Measurements from ENCODE around the gene GNAQ.
"Not testable (repeated sequence)": the region's sequence is repeated elsewhere in the genome, so short reads cannot be mapped to it uniquely, and the experiment has no call there.

GNAQ gene

DNA sequence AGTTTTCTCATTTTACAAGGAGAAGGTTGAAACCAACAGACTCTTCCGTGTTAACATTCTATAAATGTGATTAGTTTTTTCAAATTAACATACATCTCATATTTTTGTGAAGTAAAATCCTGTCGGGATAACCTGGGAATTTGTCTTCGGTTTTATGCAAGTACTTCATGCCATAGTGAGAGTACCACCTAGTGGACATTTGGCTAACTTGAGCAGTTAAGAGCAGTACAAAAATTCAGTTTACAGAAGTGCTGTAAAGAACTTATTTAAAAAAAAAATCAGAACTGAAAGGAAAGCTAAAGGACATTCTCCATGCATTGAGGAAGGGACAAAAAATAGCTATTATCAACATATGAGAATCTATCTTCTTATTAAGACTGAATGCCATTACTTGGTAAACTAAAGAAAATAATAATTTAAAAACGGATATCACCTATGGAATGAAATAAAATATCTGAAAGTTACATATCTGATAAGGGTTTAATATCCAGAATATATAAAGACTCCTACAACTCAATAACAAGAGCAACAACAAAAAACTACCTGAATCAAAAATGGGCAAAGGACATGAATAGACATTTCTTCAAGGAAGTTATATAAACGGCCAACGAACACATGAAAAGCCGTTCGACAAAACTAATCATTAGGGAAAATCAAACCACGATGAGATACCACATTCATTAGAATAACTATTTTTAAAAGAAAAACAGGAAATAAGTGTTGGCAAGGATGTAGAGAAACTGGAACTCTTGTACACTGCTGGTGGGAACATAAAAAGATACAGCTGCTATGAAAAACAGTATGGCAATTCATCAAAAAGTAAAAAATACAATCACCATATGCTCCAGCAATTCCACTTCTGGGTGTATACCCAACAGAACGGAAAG is 266.5 kb downstream of the GNAQ start:
- peak in 1 of 3 experiments; percentile 13 for DNase-seq

DNA sequence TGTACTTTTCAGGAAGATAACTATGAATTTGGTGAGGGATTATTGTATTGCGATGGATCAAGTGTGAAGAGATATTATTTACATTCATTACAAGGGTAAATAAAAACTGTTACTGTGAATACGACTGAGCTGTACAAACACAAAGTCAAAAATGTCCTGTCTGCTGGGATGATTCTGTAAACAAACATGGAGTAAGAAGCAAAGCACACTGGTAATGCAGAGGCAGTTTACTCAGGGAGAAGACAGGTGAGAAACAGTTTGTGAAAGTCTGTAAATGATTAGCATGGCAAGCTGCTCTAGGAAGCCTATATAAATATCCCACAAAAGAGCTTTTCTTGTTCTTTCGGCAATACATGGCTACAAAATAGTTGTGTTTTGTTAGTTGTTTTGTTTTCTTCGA is 268.0 kb downstream of the GNAQ start:
- DNase-seq = peak in 1 of 3 experiments; percentile 35

- not testable (repeated sequence) for DNase-seq
Observed at GRCh38 chr9:77760919-77761318, 270.7 kb downstream of the GNAQ start.

DNA sequence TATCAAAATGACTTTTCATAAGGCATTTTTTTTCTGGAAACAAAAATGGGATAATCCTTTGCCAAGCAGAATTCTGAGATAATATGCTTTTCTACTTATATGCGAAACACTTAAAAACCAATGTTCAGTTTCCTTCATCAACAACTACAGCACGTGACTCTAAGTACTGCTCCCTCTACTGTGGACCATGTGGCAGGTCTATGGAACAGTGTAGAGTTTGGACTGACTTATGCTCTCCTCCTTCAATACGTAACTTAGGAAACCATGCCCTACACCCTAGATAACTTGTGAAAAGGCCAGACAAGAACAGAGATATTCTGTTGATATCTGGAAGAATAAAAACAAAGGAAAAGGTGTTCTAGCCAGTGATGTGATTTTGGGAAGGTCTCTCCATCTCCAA is 272.2 kb downstream of the GNAQ start:
- DNase-seq = no peak

DNA sequence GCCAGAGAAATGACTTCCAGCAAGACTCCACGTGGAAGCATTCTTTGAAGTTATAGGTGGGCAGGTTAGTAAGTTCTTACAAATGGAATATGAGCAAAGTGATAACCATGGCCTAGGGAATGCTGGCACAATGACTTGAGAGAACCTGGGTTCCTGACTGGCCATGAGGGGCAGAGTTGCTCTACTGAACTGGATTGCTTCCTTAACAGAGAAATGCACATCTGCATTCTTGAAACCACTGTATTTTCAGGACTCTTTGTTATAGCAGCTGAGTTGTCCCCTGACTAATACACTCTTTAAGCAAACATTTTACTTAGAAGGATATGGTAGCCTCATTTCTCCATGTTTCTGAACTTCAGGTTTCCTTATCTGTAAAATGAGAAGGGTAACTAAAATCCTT is 275.2 kb downstream of the GNAQ start:
- no peak for DNase-seq

- no peak for DNase-seq
Observed at GRCh38 chr9:77753180-77753579, 278.4 kb downstream of the GNAQ start.

DNA sequence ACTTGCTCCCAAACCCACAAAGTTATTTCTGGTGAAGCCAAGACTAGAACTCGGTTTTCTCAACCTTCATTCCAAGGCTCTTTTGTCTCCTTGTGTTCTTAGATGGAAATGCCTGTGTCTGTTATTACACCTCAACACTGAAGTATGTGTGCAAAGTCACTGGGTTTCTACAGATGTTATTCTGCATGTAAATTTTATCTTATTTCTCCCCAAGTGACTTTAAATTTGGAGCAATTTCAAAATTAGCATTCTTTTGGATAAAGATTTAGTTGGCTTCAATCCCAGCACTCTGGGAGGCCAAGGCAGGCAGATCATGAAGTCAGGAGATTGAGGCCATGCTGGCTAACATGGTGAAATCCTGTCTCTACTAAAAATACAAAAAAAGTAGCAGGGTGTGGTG is 279.1 kb downstream of the GNAQ start:
- no peak for DNase-seq

- DNase-seq = peak; percentile 62 to 85 (median 63)
Observed at GRCh38 chr9:77751341-77752091, 280.1 kb downstream of the GNAQ start.

- peak in 1 of 3 experiments; percentile 47 for DNase-seq
Observed at GRCh38 chr9:77750981-77751340, 280.6 kb downstream of the GNAQ start.

DNA sequence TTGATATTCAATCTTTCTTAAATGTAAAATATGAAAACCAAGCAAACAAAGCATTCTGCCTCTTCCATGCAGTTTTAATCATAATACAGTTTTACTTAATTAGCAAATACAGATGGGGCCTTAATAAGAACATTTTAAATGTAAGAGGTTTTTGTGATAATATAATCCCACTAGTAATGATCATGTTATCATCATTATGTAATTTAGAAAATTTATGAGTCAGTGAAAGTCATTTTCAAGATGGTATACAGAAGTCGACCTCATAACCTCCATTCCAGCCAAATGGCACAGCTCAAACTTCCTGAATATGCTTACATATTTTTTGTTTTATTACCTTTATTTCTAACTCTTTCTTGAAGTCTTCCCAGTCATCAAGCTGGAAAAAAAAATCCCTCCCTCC is 281.3 kb downstream of the GNAQ start:
- no peak for DNase-seq

DNA sequence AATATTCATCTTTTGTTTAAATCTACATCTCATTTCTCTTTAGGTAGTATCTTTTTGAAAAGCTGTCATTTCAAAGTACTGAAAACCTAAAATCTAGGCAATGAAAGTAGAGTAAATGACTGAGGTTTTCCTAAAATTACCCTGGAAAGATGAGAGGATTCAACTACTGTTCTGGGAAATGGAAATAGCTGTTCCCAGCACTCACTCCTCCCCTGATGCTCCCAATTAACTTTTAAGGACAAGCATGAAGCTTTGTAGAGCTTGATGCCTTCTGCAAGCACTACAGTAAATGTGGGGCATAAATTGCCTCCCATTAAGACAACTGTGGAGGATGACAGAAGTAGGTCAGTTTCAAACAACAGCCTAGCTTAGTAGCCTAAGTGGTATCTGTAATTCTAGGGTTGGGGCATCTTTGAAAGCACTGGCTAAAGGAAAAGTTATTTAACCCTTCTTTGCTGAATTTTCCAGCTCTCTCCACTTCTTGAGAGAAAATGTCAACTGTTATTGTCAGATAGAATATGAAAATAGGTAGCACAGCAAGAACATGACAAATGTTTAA is 283.3 kb downstream of the GNAQ start:
- peak in 2 of 3 experiments; percentile 33 to 47 for DNase-seq

DNA sequence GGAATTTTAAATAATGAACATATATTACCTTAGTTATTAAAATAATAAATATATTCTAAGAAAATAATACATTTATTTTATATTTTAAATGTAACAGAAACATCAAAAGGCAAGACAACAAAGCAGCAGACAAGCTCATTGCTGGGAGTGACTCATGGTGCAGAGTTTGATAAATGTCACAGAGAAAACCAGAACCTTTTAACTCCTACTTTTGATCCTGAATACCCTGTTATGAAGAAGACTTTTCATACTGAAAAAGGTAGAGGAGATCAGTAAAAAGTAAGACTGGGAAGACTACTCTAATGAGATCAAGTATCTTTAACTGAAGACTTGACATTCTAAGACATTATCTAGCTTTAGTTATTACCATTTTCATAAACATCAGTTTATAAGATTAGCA is 284.4 kb downstream of the GNAQ start:
- no peak for DNase-seq

- DNase-seq = peak in 1 of 3 experiments; percentile 15
Observed at GRCh38 chr9:77744841-77745430, 286.7 kb downstream of the GNAQ start.

- no peak for DNase-seq
Observed at GRCh38 chr9:77743386-77743785, 288.2 kb downstream of the GNAQ start.

GRCh38 chr9:77738932-77739331 is 292.7 kb downstream of the GNAQ start:
- DNase-seq = no peak

DNA sequence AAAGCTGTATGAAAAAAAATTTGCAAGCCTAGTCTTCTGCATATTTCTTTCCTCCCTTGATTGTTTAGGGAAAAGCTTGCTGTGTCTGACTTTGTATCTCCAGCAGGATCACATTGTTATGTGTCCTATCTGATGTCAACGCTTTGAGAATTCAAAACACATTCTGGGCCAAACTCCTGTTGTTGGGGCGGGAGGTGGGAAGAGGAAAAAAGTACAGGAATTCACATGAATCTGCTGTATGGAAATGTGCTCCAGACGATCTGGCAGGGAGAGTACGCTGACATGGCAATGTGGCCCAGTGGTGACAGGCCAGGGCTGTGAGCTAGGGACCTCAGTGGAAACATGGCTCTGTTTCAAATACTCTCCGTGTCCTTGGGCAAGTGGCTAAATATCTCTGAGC is 296.1 kb downstream of the GNAQ start:
- DNase-seq = no peak

DNA sequence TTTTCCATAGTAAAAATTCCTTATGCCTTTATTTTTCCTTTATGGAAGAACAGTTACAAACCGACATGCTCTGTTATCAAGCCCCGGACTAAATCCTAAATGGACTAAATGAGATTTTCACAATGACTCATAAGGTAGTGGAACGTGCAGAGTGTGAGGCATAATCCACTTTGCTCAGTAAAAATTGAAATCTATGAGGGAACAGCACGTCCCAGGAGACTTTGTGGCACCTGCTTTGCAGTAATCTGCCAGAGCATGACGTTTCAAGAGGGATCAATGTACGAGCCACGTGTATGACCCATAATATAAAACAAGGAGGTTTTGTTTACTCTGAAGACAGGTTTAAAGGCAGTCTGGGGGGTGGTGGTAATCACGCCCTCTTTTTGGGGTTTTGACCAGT is 299.7 kb downstream of the GNAQ start:
- peak in 2 of 3 experiments; percentile 41 to 87 for DNase-seq

DNA sequence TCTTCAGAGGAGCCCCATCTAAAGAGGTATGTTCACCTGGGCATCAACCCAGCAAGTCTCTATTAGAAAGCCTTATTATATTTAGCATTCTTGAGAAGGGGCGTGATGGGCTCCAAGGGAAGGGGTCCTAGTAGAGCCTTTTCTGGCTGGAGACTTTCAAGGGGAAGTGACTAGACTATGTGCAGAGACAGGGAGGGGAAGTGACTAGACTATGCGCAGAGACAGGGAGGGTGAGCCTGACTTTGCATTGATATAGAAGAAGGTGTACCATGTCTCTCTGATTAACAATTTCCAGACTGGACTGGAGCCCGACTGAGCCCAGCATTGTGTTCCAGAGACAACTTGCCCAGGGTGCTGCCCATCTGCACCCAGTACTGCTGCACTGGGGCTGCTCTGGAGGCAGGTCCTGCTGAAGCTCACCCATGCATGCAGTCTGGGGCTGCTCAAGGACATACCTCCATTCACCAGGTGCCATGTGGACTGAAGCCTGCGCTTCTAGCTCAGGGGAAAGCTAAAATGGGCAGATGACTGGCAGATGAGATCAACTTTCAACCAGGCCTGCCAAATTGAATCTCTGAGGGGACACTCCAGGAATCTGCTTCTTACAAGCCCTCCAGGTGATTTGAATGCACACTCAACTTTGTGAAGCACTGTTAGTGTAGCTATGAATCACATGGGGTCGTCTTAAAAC is 300.5 kb downstream of the GNAQ start:
- DNase-seq = peak in 1 of 3 experiments; percentile 82

GRCh38 chr9:77729177-77729576 is 302.4 kb downstream of the GNAQ start:
- no peak for DNase-seq

DNA sequence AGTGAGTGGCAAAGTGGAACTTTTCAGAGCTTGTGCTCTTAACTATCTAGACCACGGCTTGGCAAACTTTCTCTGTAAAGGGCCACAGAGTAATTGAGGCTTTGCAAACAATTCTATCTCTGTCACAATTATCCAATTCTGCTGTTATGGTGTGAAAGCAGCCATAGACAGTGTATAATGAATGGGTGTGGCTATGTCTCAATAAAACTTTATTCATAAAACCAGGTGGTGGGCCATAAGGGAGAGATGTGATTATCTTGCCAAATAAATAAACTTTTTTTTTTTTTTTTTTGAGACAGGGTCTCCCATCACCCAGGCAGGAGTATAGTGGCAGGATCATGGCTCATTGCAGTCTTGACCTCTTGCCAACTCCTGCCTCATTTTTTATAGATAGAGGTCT is 304.8 kb downstream of the GNAQ start:
- no peak for DNase-seq

GRCh38 chr9:77726289-77726688 is 305.3 kb downstream of the GNAQ start:
- DNase-seq = no peak

DNA sequence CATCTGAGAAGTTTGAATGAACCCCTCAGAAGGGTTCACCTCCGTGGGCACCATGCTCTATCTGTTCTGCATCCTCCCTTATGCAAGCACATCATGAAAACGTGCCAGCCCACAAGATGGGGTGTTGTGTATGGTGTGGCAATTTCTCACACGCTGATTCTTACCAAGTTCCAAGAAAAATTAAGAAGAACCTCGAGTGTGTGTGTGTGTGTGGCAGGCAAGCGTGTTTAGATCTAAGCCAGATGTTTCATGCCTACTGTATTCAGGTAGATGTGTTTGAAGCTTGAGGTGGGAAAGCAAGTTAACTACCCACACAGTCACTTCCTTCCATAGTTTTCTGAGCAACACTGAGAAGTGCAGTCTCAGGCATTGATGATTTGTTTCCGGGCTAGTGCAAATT is 305.8 kb downstream of the GNAQ start:
- DNase-seq = no peak

Measured in NCI-H1417 (cell line).